Measurements from ENCODE around the gene CSMD2. TPM values are rescaled to one million over a fixed set of nuclear protein-coding genes. Genes with fewer than 3 reads are reported as not detected.
"Not testable (repeated sequence)": the region's sequence is repeated elsewhere in the genome, so short reads cannot be mapped to it uniquely, and the experiment has no call there.

CSMD2 gene
- polyA plus RNA-seq, 3 donors, result 0.84 to 1.3 (median 1.0) TPM

DNA sequence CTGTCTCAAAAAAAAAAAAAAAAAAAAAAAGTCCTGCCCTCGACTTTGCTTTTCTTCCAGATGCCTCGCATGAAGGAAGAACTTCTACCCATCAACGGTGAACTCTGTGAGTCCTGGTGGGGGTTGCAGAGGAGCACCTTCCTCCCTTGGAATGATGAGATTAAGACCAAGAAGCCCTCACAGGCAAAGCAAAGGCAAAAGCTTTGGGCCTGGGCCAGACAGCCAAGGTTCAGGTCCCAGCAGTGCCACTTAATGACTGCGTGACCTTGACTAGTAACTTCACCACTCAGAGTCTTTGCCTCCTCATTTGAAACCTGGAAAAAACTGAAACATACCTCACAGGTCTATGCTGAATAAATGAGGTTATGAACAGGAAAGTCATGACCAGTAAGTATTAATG, 637.1 kb downstream of the CSMD2 start:
- DNase-seq (ENCODE audit: extremely low read depth in 1 of 11, low read depth in 9 of 11, low spot score in 4 of 11), result no peak

- DNase-seq (ENCODE audit: extremely low read depth in 1 of 11, low read depth in 9 of 11, low spot score in 4 of 11), result no peak
These were observed 640.4 kb downstream of the CSMD2 start for GRCh38 chr1:33524586-33524985.

- no peak for DNase-seq (ENCODE audit: extremely low read depth in 1 of 11, low read depth in 9 of 11, low spot score in 4 of 11)
These were observed 645.7 kb downstream of the CSMD2 start for GRCh38 chr1:33519240-33519884.

- DNase-seq (ENCODE audit: extremely low read depth in 1 of 11, low read depth in 9 of 11, low spot score in 4 of 11), result no peak
These were observed 647.3 kb downstream of the CSMD2 start for GRCh38 chr1:33517596-33518250.

GRCh38 chr1:33516891-33517567, 648.0 kb downstream of the CSMD2 start:
- DNase-seq (ENCODE audit: extremely low read depth in 1 of 11, low read depth in 9 of 11, low spot score in 4 of 11), result no peak

DNA sequence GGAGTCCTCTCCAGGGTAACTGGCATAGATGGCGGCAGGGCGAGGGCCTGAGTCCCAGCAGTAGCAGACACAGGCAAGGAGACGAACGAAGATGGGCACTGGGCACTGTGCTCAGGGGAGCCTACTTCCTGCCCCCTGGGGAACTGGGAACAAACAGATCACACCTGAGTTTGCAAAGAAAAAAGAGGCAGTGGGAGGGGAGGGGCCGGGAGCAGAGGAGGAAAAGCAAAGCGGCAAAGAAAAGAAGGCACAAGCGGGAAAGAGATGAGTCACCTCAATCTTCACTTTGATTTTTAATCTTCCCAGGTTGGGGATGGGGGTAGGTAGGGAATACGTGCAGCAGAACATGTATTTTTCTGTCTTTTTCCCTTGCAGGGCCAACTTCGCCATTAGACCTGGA, 648.6 kb downstream of the CSMD2 start:
- DNase-seq (ENCODE audit: extremely low read depth in 1 of 11, low read depth in 9 of 11, low spot score in 4 of 11), result no peak

DNA sequence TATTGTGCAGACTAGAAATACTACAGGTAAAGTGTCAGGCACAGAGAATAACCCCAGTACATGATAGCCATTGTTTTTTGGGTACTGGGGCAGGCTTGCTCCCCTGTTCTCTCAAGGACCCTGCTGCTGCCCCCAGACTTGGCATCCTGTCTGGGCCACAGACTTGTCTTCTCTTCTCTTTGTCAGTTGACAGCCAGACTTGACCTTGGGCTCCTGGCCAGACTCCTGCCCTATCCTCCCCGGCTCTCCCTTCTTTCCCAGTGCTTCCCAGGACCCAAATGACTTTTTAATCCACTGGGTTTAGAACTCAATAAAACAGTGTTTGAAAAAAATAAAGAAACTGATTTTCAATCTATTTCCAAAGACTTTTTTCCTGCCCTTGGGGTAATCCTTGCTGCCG, 649.4 kb downstream of the CSMD2 start:
- DNase-seq (ENCODE audit: extremely low read depth in 1 of 11, low read depth in 9 of 11, low spot score in 4 of 11), result no peak

- no peak for DNase-seq (ENCODE audit: extremely low read depth in 1 of 11, low read depth in 9 of 11, low spot score in 4 of 11)
These were observed 649.9 kb downstream of the CSMD2 start for GRCh38 chr1:33515112-33515511.

GRCh38 chr1:33512226-33513011, 652.6 kb downstream of the CSMD2 start:
- no peak for DNase-seq (ENCODE audit: extremely low read depth in 1 of 11, low read depth in 9 of 11, low spot score in 4 of 11)

DNA sequence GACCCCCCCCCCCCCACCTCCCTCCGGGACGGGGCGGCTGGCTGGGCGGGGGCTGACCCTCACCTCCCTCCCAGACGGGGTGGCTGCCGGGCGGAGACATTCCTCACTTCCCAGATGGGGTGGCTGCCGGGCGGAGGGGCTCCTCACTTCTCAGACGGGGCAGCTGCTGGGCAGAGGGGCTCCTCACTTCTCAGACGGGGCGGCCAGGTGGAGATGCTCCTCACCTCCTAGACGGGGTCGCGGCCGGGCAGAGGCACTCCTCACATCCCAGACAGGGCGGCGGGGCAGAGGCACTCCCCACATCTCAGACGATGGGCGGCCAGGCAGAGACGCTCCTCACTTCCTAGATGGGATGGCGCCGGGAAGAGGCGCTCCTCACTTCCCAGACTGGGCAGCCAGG, 655.8 kb downstream of the CSMD2 start:
- not testable (repeated sequence) for DNase-seq (ENCODE audit: extremely low read depth in 1 of 11, low read depth in 9 of 11, low spot score in 4 of 11)

GRCh38 chr1:33508151-33508550, 656.9 kb downstream of the CSMD2 start:
- DNase-seq (ENCODE audit: extremely low read depth in 1 of 11, low read depth in 9 of 11, low spot score in 4 of 11), result no peak

GRCh38 chr1:33507661-33508060, 657.4 kb downstream of the CSMD2 start:
- DNase-seq (ENCODE audit: extremely low read depth in 1 of 11, low read depth in 9 of 11, low spot score in 4 of 11), result no peak

DNA sequence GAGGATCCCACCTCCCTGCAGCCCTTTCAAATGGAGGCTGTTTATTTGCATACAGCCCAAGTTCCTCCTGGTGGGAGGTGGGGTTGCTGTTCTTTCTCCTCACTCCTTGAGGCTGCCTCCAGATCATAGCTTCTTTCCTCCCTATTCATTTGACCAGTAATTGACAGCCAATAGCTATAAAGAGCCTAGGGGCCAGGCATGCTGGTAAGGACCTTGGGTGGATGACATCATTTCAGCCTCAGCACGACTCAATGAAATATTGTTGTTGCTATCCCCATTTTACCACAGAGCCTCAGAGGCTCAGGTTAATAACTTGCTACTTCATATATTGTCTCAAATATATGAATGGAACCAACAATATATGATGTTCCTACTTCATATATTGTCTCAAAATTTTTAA, 661.5 kb downstream of the CSMD2 start:
- DNase-seq (ENCODE audit: extremely low read depth in 1 of 11, low read depth in 9 of 11, low spot score in 4 of 11), result no peak

DNA sequence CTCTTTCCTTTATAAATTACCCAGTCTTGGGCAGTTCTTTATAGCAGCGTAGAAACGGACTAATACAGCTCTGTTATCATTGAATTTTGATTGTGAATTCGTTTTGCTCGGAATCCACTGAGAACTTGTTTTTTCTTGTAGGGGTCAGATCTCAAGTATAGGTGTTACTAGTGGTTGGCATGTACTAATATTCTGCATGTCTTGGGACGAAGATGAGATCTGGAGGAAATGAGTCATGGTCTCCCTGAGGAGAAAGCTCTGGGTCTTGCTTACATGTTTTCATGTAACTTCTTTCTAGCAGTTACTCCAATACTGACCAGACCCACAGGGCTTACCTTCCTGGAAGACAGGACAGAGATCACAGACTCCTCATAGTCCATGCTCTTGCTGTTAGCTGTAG, 662.3 kb downstream of the CSMD2 start:
- no peak for DNase-seq (ENCODE audit: extremely low read depth in 1 of 11, low read depth in 9 of 11, low spot score in 4 of 11)

DNA sequence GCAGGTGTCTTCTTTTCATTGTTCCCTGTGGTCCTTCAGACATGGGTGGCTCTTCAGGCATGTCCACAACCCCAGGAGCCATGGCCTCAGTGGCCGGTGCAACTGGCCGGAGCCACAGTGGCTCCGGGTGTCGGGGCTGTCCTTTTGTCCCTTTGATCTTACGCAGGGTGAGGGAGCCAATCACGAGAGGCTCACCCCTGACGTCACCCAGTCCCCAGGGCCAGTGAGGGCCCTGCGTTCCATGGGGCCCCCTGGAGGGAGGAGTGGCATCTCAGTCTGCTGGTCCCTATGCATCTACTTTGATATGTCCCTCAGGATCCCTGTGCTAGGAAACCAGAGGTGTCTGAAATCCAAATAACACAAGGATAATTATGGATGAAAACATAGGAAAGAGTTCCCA, 663.3 kb downstream of the CSMD2 start:
- DNase-seq (ENCODE audit: extremely low read depth in 1 of 11, low read depth in 9 of 11, low spot score in 4 of 11), result no peak

- DNase-seq (ENCODE audit: extremely low read depth in 1 of 11, low read depth in 9 of 11, low spot score in 4 of 11), result no peak
These were observed 663.7 kb downstream of the CSMD2 start for GRCh38 chr1:33501309-33501708.

- DNase-seq (ENCODE audit: extremely low read depth in 1 of 11, low read depth in 9 of 11, low spot score in 4 of 11), result no peak
These were observed 664.5 kb downstream of the CSMD2 start for GRCh38 chr1:33500547-33500946.

- DNase-seq (ENCODE audit: extremely low read depth in 1 of 11, low read depth in 9 of 11, low spot score in 4 of 11), result no peak
These were observed 667.6 kb downstream of the CSMD2 start for GRCh38 chr1:33497410-33497809.

DNA sequence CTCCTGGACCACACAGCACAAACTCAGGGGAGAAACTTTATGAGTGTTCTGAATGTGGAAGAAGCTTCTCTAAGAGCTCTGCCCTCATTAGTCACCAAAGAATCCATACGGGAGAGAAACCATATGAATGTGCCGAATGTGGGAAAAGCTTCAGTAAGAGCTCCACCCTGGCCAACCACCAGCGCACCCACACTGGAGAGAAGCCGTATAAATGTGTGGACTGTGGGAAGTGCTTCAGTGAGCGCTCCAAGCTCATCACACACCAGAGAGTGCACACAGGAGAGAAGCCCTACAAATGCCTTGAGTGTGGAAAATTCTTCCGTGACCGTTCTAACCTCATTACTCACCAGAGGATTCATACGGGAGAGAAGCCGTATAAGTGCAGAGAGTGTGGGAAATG, 670.1 kb downstream of the CSMD2 start:
- no peak for DNase-seq (ENCODE audit: extremely low read depth in 1 of 11, low read depth in 9 of 11, low spot score in 4 of 11)

GRCh38 chr1:33488624-33489023, 676.4 kb downstream of the CSMD2 start:
- no peak for DNase-seq (ENCODE audit: extremely low read depth in 1 of 11, low read depth in 9 of 11, low spot score in 4 of 11)

Measured in renal cortex interstitium (tissue), 11 donors.